ENCODE data around the gene OR52N5. TPM values are rescaled to one million over a fixed set of nuclear protein-coding genes. Genes with fewer than 3 reads are reported as not detected.

OR52N5 gene
- total RNA-seq (2021) (0.07 TPM in 1 of 3 replicates, not detected in the others), Bru-seq, nascent RNA (percentile 24 among the genes with signal in this experiment)
- long read RNA-seq, experiment 1, result 0 reads
- long read RNA-seq, experiment 2, result 0 reads
- long read RNA-seq, experiment 3, result 0 reads

DNA sequence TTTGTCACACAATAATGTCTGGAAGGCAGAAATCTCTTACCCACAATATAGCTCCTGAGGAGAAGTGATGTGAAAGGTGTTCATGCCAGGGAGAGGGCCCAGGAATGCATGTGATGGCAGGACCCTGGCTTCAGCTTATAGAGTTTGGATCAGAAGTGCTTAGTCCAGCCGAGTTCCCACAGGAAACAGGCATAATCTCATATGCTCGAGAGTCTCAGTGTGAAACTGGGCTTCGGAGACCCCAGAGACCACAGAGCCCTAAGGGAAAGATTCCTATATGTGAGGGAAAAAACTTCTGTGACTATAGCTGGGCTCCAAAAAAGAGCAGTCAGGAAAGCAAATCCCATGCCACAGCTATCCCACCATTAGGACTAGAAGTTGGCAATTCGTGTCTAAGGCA, at the start of gene OR52N5:
OR52N5 (minus strand) TSS at position 101 of the 400 bp plus-strand sequence. CDS start 4,721 bp downstream, outside the sequence.
- TF ChIP-seq SMAD4 (CRISPR knock-in tag; IDR thresholded peaks at IDR 0.05), result no peak
- no peak for TF ChIP-seq ZNF416 (CRISPR knock-in tag; IDR thresholded peaks at IDR 0.05)
- no peak for TF ChIP-seq PRRX2 (CRISPR knock-in tag; IDR thresholded peaks at IDR 0.05)
- TF ChIP-seq ZNF263 (CRISPR knock-in tag; IDR thresholded peaks at IDR 0.05; ENCODE audit: low read depth), result no peak
- TF ChIP-seq, protein P1, sequence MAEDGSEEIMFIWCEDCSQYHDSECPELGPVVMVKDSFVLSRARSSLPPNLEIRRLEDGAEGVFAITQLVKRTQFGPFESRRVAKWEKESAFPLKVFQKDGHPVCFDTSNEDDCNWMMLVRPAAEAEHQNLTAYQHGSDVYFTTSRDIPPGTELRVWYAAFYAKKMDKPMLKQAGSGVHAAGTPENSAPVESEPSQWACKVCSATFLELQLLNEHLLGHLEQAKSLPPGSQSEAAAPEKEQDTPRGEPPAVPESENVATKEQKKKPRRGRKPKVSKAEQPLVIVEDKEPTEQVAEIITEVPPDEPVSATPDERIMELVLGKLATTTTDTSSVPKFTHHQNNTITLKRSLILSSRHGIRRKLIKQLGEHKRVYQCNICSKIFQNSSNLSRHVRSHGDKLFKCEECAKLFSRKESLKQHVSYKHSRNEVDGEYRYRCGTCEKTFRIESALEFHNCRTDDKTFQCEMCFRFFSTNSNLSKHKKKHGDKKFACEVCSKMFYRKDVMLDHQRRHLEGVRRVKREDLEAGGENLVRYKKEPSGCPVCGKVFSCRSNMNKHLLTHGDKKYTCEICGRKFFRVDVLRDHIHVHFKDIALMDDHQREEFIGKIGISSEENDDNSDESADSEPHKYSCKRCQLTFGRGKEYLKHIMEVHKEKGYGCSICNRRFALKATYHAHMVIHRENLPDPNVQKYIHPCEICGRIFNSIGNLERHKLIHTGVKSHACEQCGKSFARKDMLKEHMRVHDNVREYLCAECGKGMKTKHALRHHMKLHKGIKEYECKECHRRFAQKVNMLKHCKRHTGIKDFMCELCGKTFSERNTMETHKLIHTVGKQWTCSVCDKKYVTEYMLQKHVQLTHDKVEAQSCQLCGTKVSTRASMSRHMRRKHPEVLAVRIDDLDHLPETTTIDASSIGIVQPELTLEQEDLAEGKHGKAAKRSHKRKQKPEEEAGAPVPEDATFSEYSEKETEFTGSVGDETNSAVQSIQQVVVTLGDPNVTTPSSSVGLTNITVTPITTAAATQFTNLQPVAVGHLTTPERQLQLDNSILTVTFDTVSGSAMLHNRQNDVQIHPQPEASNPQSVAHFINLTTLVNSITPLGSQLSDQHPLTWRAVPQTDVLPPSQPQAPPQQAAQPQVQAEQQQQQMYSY (CRISPR knock-in tag; IDR thresholded peaks at IDR 0.05), result no peak
- Mint-ChIP-seq H3K9me3 (no peaks in the 10 kb centered on the region), H3K36me3 (no peaks in the 10 kb centered on the region), H3K27me3 (ENCODE audit: low read depth) (no peaks in the 10 kb centered on the region), H3K27ac (no peak within 1 kb of the TSS), H3K4me3 (no peak within 1 kb of the TSS), H3K4me1 (no peaks in the 10 kb centered on the region)
- CTCF ChIA-PET, result no interaction called here
- POLR2A ChIA-PET, result no interaction called here
- DNase-seq (ENCODE audit: low spot score), result no peak
- ATAC-seq, result no peak

DNA sequence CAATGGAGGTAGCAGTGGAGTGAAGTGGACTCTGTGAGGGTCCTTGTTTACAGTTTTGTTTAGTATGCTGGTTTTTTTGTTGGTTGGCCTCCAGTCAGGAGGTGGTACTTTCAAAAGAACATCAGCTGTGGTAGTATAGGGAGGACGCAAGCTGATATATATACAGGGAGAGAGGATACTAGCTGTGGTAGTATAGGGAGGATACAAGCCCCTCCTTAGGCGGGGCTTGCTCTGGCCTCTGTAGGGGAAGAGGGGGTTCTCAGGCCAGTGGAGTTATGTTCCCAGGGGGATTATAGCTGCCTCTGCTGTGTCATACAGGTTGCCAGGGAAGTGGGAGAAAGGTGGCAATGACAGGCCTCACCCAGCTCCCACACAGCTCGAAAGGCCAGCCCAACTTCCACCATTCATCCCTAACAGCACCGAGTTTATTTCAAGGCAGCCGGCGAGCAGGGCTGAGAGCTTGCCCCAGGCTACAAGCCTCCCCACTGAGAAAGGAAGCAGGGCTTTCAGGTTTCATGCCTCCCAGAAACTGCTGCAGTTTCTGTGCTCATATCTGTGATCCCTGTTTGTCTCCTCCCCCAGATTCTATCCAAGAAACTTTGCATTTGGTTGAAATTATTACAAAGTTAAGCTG, 48.2 kb upstream of the OR52N5 start:
- peak; percentile 92 for ATAC-seq
- DNase-seq (ENCODE audit: low spot score), result peak; percentile 40
- no peak for TF ChIP-seq TCF7 (CRISPR knock-in tag; IDR thresholded peaks at IDR 0.05; ENCODE audit: low read depth)
- TF ChIP-seq ESRRA (CRISPR knock-in tag; IDR thresholded peaks at IDR 0.05; ENCODE audit: borderline replicate concordance), result no peak
- TF ChIP-seq ZNF219 (CRISPR knock-in tag; IDR thresholded peaks at IDR 0.05; ENCODE audit: borderline replicate concordance), result no peak
- TF ChIP-seq TEAD1 (CRISPR knock-in tag; IDR thresholded peaks at IDR 0.05), result no peak
- TF ChIP-seq ZBTB21 (CRISPR knock-in tag; IDR thresholded peaks at IDR 0.05; ENCODE audit: borderline replicate concordance), result no peak
- no peak for TF ChIP-seq NR3C1 (CRISPR knock-in tag; conservative IDR thresholded peaks at IDR 0.05; ENCODE audit: low read depth)
- peaks cover 19% of the 10 kb centered on the region for H3K4me1 Mint-ChIP-seq
- CTCF ChIA-PET, result interaction anchor here (0.9 to 1.6 kb wide), 2 partner anchors 9 to 60 kb away, joined by 3 to 4 read pairs; no protein-coding TSS in a partner anchor
- peaks cover 17% of the 10 kb centered on the region for H3K9me3 Mint-ChIP-seq
- H3K36me3 Mint-ChIP-seq, result peaks cover 10% of the 10 kb centered on the region
- peak overlapping the region; percentile 87 for H3K27ac Mint-ChIP-seq
- no peak overlapping the region for H3K4me3 Mint-ChIP-seq
- H3K27me3 Mint-ChIP-seq (ENCODE audit: low read depth), result peaks cover 4% of the 10 kb centered on the region; the same call in 1 of the 2 replicates
- POLR2A ChIA-PET, result interaction anchor here (0.9 kb wide), 1 partner anchor 522 kb away, joined by 3 read pairs; no protein-coding TSS in a partner anchor

DNA sequence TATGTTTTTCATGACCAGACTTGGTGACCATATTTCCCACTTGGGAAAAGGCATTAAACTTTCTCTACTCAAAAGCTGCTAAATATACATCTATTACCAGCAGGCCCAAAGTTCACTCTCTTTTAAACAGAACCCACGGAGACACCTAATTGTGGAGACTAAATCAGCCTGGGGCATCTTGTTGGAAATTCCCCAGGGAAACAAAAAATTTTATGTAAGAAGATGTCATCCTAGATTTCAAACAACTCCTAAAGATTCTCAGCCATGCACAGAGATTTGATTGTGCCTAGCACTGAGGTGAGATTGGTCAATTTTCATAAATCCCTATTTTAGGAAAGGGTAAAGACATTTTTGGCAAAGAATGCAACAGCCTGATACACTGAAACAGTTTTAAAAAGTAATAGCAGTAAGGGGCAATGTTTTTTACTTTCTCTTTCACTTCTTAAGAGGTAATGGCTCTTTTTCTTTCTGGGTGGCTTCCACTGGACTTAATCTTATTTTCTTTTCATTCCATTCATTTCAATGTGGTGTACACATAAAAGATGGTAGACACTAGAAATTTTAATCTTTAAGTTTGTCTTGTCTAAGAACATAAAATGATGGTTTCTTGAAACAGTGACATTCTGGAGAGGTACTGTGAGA, 35.2 kb upstream of the OR52N5 start:
- Mint-ChIP-seq H3K4me3 (no peak overlapping the region), H3K36me3 (no peaks in the 10 kb centered on the region), H3K27me3 (ENCODE audit: low read depth) (no peaks in the 10 kb centered on the region), H3K4me1 (peaks cover 8% of the 10 kb centered on the region), H3K27ac (no peak overlapping the region), H3K9me3 (no peaks in the 10 kb centered on the region)
- TF ChIP-seq, protein P2, sequence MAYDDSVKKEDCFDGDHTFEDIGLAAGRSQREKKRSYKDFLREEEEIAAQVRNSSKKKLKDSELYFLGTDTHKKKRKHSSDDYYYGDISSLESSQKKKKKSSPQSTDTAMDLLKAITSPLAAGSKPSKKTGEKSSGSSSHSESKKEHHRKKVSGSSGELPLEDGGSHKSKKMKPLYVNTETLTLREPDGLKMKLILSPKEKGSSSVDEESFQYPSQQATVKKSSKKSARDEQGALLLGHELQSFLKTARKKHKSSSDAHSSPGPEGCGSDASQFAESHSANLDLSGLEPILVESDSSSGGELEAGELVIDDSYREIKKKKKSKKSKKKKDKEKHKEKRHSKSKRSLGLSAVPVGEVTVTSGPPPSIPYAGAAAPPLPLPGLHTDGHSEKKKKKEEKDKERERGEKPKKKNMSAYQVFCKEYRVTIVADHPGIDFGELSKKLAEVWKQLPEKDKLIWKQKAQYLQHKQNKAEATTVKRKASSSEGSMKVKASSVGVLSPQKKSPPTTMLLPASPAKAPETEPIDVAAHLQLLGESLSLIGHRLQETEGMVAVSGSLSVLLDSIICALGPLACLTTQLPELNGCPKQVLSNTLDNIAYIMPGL (CRISPR knock-in tag; IDR thresholded peaks at IDR 0.05), result no peak
- TF ChIP-seq ZNF219 (CRISPR knock-in tag; IDR thresholded peaks at IDR 0.05; ENCODE audit: borderline replicate concordance) (no peak), NR1H2 (CRISPR knock-in tag; IDR thresholded peaks at IDR 0.05) (no peak), ZBTB21 (CRISPR knock-in tag; IDR thresholded peaks at IDR 0.05; ENCODE audit: borderline replicate concordance) (no peak)
- CTCF ChIA-PET, result no interaction called here
- no peak for ATAC-seq
- POLR2A ChIA-PET, result no interaction called here
- DNase-seq (ENCODE audit: low spot score), result no peak

Data from WTC11 (cell line).